HG03139 (cell line): ENCODE data around the gene TSPAN3.
A peak's percentile ranks its signal among the peaks of the same experiment; 100 is the strongest.

Experiments
- ATAC-seq: cut with Tn5 transposase; IDR thresholded peaks from one replicate; pipeline ENCODE4 v1.9.1; 2021; ENCODE audit not compliant: unreplicated experiment

TSPAN3 gene

GRCh38 chr15:77084436-77084835 lies 13.5 kb upstream of the TSPAN3 start:
- ATAC-seq = no peak

GRCh38 chr15:77083381-77084160 lies 12.7 kb upstream of the TSPAN3 start:
- ATAC-seq = peak; percentile 58

GRCh38 chr15:77081971-77082370 lies 11.1 kb upstream of the TSPAN3 start:
- ATAC-seq = no peak

- no peak for ATAC-seq
Observed at GRCh38 chr15:77076323-77076915, 5.5 kb upstream of the TSPAN3 start.

- ATAC-seq = no peak
Observed at GRCh38 chr15:77075528-77075927, 4.6 kb upstream of the TSPAN3 start.

GRCh38 chr15:77074350-77074749 lies 3.4 kb upstream of the TSPAN3 start:
- no peak for ATAC-seq

- ATAC-seq = no peak
Observed at GRCh38 chr15:77071305-77072223, 655 bp upstream of the TSPAN3 start.

- no peak for ATAC-seq
Observed at GRCh38 chr15:77070180-77070494, 772 bp downstream of the TSPAN3 start.

- no peak for ATAC-seq
Observed at GRCh38 chr15:77069521-77070121, 1.3 kb downstream of the TSPAN3 start.

- ATAC-seq = no peak
Observed at GRCh38 chr15:77068633-77069032, 2.3 kb downstream of the TSPAN3 start.

GRCh38 chr15:77067691-77068367 lies 3.1 kb downstream of the TSPAN3 start:
- ATAC-seq = no peak

GRCh38 chr15:77066971-77067690 lies 3.8 kb downstream of the TSPAN3 start:
- no peak for ATAC-seq

GRCh38 chr15:77064539-77065308 lies 6.2 kb downstream of the TSPAN3 start:
- no peak for ATAC-seq

- ATAC-seq = no peak
Observed at GRCh38 chr15:77064063-77064462, 6.8 kb downstream of the TSPAN3 start.

GRCh38 chr15:77063249-77063648 lies 7.7 kb downstream of the TSPAN3 start:
- no peak for ATAC-seq

GRCh38 chr15:77060546-77060945 lies 10.4 kb downstream of the TSPAN3 start:
- no peak for ATAC-seq

GRCh38 chr15:77059786-77060361 lies 11.0 kb downstream of the TSPAN3 start:
- ATAC-seq = peak; percentile 61

GRCh38 chr15:77058468-77058867 lies 12.4 kb downstream of the TSPAN3 start:
- ATAC-seq = no peak

- no peak for ATAC-seq
Observed at GRCh38 chr15:77057685-77058084, 13.2 kb downstream of the TSPAN3 start.
